Retinal pigment epithelial cell (primary cell): ENCODE results near the gene LPP.

Source experiments
- DNase-seq: peaks from one replicate; pipeline ENCODE4 v3.0.0-alpha.2; 2010; ENCODE audit warnings: low read depth
- H3K4me3 ChIP-seq: 2 replicates; pipeline ENCODE4 v1.5.1; 2011; ENCODE audit warnings: mild to moderate bottlenecking, low read length, control low read depth, moderate library complexity
- CTCF ChIP-seq: conservative IDR thresholded peaks from 2 replicates; pipeline ENCODE4 v1.5.1; 2011; ENCODE audit warnings: low read depth, low read length, control low read depth, inconsistent platforms

The LPP gene

GRCh38 chr3:188326111-188326510 is 172.2 kb downstream of the LPP start:
- H3K4me3 ChIP-seq = no peak overlapping the region
- DNase-seq = no peak
- TF ChIP-seq CTCF = no peak

- TF ChIP-seq CTCF = no peak
- DNase-seq = no peak
- H3K4me3 ChIP-seq = no peak overlapping the region
These were observed 173.0 kb downstream of the LPP start for GRCh38 chr3:188326968-188327367.

GRCh38 chr3:188327433-188327832 is 173.5 kb downstream of the LPP start:
- DNase-seq = no peak
- H3K4me3 ChIP-seq = no peak overlapping the region
- no peak for TF ChIP-seq CTCF

DNA sequence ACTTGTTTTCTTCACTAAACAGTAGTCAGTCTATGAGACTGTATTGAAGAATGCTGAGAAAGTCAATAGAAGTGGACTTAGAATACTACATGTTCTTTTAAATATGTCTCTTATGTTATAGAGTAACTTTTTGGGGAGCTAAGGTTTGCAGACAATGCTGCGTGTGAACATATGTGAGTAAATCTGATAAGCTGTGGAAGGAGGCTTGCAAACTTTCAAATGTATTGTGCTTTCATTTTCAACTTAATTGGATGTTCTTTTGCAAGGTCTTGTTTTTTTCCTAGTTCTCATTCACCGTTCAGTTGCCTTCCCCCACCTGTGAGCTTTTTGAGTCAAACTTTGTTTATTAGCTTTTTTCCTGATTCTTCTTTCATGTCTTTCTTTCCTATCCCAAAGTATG is 176.2 kb downstream of the LPP start:
- no peak overlapping the region for H3K4me3 ChIP-seq
- TF ChIP-seq CTCF = no peak
- DNase-seq = no peak

- H3K4me3 ChIP-seq = no peak overlapping the region
- no peak for DNase-seq
- no peak for TF ChIP-seq CTCF
These were observed 177.2 kb downstream of the LPP start for GRCh38 chr3:188331166-188331565.

DNA sequence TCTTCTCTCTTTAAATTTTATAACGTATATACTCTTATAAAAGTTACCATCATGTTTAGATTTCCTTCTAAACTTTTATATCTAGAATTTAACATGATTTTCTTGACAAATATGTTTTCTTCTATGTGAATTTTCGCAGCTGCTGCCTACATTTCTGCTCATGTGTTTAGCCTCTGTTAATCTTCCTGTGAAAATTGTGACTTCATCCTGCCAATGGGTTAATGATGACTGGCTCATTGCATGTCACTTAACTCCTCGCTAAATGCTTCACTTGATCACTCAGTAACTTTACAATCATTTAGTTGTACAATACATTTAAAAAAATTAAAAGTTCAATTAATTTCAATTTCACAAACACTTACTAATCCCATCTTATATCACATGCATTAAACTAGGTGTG is 178.1 kb downstream of the LPP start:
- no peak overlapping the region for H3K4me3 ChIP-seq
- no peak for TF ChIP-seq CTCF

GRCh38 chr3:188335656-188336055 is 181.7 kb downstream of the LPP start:
- no peak for DNase-seq
- H3K4me3 ChIP-seq = no peak overlapping the region
- TF ChIP-seq CTCF = no peak

More for the DNA sequence above, 178.1 kb downstream of the LPP start:
- DNase-seq = no peak
